HG03354 (cell line): Measurements from ENCODE around the gene HOXC6.

Experiments
- ATAC-seq: cut with Tn5 transposase; IDR thresholded peaks from one replicate; pipeline ENCODE4 v1.9.1; 2021; ENCODE audit warnings: mild to moderate bottlenecking; ENCODE audit not compliant: unreplicated experiment, poor library complexity, severe bottlenecking

The HOXC6 gene

DNA sequence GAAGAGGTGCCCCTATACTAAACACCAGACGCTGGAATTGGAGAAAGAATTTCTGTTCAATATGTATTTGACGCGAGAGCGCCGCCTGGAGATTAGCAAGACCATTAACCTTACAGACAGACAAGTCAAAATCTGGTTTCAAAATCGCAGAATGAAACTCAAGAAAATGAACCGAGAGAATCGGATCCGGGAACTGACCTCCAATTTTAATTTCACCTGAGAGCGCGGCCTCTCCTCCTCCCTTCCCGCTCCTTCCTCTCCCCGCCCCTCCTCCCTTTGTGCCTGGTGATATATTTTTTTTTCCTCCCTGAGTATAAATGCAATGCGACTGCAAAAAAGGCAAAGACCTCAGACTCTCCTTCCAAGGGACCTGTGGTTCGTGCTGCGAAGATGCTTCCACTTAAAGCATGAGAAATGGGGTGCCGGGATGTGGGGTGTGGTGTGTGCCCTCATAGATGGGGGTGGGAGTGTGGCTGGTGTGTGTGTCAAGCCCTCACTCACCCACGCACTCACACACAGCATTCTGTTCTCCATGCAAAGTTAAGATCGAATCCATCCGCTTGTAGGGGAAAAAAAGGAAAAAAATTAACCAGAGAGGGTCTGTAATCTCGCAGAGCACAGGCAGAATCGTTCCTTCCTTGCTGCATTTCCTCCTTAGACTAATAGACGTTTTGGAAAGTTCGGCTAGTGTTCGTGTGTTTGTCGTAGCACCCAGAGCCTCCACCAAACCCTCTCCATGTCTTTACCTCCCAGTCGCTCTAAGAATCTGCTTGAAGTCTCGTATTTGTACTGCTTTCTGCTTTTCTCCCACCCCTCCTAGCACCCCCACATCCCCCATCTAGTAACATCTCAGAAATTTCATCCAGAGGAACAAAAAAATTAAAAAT, 38.8 kb upstream of the HOXC6 start:
- ATAC-seq = no peak

- no peak for ATAC-seq
Measured at GRCh38 chr12:53990311-53991076, 37.7 kb upstream of the HOXC6 start.

DNA sequence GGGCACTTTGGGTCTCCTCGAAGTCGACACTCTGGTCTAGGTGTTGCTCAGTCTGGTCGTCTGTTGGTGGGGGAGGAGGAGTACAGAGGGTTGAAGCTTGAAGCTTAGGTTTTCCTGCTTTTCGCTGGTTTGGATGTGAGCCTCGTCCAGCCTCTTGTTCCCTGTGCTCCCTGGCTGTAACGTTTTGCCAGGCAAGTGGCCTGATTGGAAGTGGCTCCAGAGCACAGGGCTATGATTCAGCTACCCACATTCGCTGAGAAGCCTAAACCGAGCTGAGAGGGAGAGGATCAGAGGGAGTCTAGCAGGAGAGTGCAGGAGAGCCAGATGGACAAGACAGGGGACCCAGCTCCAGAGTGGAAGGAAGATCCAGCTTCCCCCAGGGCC, 37.2 kb upstream of the HOXC6 start:
- ATAC-seq = no peak

DNA sequence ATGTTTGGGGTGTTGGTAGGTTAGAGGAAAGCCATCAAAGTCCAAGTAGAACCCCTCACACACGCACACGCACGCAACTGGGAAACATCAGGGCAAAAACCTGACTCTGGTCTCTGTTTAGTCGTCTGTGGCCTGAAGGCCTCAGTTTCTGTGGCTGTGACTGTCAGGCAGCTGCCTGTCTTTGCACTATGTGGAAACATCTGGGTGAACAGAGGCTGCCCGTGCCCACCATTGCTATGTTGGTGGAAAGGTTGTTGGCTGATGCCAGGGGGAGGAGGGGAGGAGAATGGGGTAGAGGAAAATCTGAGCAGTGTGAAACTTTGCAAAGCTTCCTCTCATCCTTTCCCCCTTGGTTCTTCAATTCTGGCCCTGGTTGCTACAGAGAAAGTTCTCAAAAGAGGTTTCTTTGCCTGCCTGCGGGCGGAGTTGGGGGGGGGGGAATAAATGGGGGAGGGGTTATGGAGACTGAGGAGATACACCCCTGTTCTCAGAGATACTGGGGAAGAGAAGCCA, 35.8 kb upstream of the HOXC6 start:
- ATAC-seq = no peak

- ATAC-seq = no peak
Measured at GRCh38 chr12:53993162-53994008, 34.9 kb upstream of the HOXC6 start.

GRCh38 chr12:53994009-53994263, 34.3 kb upstream of the HOXC6 start:
- ATAC-seq = no peak

DNA sequence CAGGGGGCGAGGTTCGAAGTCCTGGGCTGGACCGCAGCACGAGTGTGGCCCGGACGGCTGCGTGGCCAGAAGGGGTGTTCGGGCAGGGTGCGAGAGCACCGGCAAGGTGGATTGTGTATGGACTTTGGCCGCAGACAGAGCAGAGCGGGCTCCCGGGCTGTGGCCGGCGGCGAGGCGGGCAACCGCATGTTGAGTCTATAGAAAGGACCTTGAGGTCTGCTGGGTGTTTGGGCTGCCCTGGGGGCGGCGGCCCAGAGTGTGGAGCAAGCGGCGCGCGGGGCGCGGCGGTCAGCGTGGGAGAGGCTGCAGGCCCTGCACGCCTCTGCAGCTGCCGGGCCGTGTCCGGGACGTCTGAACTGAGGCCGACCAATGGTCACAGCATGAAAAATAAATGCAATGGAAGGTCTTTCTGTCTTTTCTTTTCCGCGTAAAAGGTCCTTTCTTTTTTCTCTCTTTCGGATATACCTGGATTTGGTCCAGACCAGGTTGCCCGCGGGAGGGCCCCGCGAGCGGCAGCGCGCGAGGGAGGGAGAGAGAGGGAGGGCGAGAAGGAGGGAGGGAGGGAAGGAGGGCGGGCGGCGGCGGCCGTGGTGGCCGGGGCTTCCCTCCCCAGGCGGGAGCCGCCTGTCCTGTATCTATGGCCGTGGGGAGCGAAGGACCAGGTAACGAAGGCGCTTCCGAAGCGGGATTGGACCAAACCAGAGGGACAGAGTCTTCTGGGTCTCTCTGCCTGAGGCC, 33.8 kb upstream of the HOXC6 start:
- ATAC-seq = no peak

DNA sequence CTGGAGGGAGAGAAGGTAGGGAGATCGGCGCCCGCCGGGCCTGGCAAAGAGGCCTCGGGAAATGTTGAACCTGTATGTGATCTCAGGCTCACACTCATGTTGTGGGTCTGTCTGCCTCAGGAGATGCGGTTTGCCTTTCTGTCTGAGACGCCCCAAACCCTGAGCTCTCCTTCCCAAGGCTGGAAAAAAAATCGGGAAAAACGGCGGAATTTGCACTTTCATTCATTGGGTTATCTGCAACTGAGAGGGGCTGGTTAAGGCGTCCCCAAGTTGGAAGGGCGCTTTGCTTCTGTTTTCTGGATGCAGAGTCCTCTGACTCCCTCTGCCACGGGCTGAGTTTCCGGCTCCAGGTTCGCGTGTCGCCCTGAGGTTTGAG, 33.2 kb upstream of the HOXC6 start:
- ATAC-seq = no peak

GRCh38 chr12:53995378-53996239, 32.6 kb upstream of the HOXC6 start:
- no peak for ATAC-seq

DNA sequence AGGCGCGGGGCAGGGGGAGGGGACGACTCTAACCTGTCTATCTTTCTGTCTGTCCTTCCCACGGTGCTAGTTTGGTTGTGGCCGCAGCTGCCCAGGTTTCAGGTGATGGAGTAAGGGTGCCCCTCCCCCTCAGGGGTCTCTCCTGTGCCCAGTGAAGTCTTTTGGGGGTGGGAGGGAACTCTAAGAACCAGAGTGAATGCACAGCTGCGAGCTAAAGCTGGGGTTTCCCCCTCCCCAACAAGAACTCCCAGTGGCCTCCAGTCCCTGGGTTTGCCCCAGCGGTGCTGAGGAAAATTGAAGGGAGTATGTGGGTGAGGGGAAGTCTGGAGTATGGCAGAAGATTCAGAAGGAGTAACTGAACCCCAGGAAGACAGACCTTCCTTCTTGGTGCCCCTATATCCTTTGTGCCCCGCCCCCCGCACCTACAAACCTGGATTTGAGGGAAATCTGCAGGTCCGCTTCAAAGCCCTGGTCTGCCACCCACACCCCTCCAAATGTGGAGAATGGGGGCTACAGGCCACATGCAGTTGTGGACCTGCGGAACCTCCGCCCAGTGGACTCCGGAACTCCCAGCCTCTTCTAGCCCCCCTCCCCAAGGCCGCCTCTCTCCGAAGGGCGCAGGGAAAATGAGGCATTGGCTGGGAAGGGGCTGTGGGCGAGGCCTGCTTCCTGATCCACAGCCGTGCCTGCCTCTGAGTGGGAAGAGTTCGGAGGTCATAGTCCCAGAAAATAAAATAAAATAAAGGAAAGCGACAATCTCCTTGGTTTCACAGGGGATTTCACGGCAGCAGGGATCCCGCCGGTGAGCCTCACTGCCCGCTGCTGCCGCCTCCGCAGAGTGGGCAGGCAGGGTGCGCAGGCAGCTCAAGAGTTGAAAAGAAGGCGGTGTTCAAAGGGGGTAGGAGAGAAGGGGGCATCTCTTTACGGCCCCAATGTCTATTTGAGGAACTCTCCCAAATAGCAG, 31.7 kb upstream of the HOXC6 start:
- ATAC-seq = no peak

- ATAC-seq = no peak
Measured at GRCh38 chr12:53997204-53998109, 30.8 kb upstream of the HOXC6 start.

GRCh38 chr12:53998110-53998899, 29.9 kb upstream of the HOXC6 start:
- no peak for ATAC-seq

DNA sequence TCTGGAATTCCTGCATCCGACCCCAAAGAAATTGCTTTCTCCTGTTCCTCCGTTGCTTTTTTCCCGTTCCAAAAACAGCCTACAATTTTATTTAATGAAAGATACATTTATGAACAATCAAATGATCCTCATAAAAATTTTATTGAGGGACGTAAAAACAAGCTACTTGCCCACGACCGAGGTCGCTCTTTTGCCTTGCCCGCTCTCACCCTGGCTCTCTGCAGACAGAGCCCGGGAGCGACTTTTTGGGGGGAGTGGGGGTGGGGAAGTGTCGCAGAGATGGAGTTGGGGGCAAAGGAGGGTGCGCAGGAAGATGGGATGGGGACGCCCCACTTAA, 29.4 kb upstream of the HOXC6 start:
- no peak for ATAC-seq

DNA sequence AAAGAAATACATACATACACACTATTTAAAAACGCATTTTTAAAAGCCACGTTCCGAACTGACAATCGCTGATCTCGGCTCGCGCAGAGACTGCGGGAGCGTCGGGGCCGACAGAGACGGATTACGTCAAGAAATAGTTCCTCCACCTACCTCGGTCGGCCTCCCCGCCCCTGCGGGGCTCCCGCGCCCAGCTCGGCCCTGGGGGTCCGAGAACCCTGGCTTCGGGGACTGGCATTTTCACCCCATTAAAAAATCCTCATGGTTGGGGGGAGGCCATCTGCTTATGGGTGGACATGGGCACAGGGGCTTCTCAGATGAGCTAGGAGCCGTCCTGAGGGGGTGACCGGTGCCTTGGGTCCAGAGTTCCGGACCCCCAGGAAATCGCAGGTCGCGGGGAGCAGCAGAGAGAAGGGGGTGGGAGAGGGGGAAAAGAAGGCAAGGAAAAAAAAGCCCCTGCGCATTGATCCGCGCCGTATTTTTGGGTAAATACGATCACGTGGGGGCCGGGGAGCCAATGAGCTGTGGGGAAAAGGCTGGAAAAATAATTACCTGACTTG, 28.6 kb upstream of the HOXC6 start:
- ATAC-seq = no peak

DNA sequence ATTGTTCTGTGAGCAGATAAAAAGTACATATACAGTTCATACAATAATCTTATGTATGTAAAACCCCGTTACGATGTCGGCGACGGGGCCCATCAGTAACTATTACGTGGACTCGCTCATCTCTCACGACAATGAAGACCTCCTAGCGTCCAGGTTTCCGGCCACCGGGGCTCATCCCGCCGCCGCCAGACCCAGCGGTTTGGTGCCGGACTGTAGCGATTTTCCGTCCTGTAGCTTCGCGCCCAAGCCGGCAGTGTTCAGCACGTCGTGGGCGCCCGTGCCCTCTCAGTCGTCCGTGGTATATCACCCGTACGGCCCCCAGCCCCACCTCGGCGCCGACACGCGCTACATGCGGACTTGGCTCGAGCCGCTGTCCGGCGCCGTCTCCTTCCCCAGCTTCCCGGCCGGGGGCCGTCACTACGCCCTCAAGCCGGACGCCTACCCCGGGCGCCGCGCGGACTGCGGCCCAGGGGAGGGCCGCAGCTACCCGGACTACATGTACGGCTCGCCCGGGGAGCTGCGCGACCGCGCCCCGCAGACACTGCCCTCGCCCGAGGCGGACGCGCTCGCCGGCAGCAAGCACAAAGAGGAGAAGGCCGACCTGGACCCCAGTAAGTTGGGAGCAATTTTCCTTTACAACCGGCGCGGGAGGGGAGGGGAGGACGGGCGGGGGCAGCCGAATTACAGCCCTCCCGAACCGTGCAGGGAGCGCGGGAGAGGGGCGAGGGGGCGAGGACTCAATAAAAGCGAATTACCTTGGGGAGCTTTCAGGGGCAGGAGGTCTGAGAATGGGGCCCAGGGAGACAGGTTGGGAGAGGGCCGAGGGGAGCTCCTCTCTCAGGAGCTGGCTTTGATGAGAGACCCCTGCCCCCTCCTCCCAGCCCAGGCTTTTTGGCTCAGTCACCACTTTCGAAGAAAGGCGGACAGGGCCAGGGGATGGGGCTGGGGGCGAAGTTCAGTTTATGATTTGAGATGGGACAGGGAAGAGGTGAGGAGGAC, 27.8 kb upstream of the HOXC6 start, which contains the start of gene HOXC9:
HOXC9 (plus strand) TSS at position 46 of the 999 bp plus-strand sequence; CDS start at position 74, 28 bp downstream.
- no peak for ATAC-seq
